B cell (primary cell): ENCODE results near the gene ERBB2. TPM values are rescaled to one million over a fixed set of nuclear protein-coding genes. Genes with fewer than 3 reads are reported as not detected.

Source experiments
- ATAC-seq: fragments of 200-7000 bp; cut with Tn5 transposase; one replicate; pipeline ENCODE4 v1.10.0; 2021; ENCODE audit warnings: low read depth, mild to moderate bottlenecking, moderate number of reproducible peaks, moderate library complexity
- CTCF ChIA-PET: fragments of 350-600 bp; sonication (Branson Sonifier 250); formaldehyde crosslinking; loops from one replicate; lab custom pipeline; 2021; ENCODE audit warnings: antibody characterized with exemption, inconsistent platforms; lab: Charles Lee
- POLR2A ChIA-PET: fragments of 350-600 bp; sonication (Branson Sonifier 250); formaldehyde crosslinking; loops from one replicate; lab custom pipeline; 2021; ENCODE audit warnings: antibody characterized with exemption; lab: Charles Lee
- DNase-seq: peaks from one replicate; pipeline ENCODE4 v3.0.0; 2013
- H2AFZ ChIP-seq: 2 replicates; pipeline ENCODE4 v1.6.1; 2012; ENCODE audit warnings: mild to moderate bottlenecking, low read depth, low read length; ENCODE audit not compliant: insufficient read depth, poor library complexity, severe bottlenecking
- H3K27ac ChIP-seq, 2 donors: 1 replicate in 1 of 2; 2 replicates in 1 of 2; pipeline ENCODE4 v1.5.1; 2012 to 2013; ENCODE audit warnings: low read length in 2 of 2, mild to moderate bottlenecking in 2 of 2, moderate library complexity in 1 of 2
- H3K27me3 ChIP-seq, 4 experiments: fragments of 200-600 bp in 1 of 4; sonication (generic) in 1 of 4; replicated peaks in 1 of 4; 1 replicate in 2 of 4; 2 replicates in 2 of 4; pipeline versions ENCODE4 v1.6.1 to v1.7.0; 2013 to 2016; ENCODE audit warnings: low read length in 3 of 4, mild to moderate bottlenecking in 2 of 4, mixed read lengths in 1 of 4, moderate library complexity in 1 of 4; ENCODE audit not compliant: insufficient read depth in 4 of 4, control insufficient read depth in 3 of 4; ENCODE audit errors: control extremely low read depth in 1 of 4
- H3K36me3 ChIP-seq, 2 experiments: replicated peaks in 1 of 2; 1 replicate in 1 of 2; 2 replicates in 1 of 2; pipeline versions ENCODE4 v1.6.1 to v1.7.1; 2013; ENCODE audit warnings: low read length in 1 of 2; ENCODE audit not compliant: insufficient read depth in 2 of 2, control insufficient read depth in 1 of 2; ENCODE audit errors: control extremely low read depth in 1 of 2, extremely low read depth in 1 of 2
- H3K4me1 ChIP-seq, 2 donors: fragments of 200-600 bp in 1 of 2; sonication (generic) in 1 of 2; 1 replicate in 1 of 2; 2 replicates in 1 of 2; pipeline versions ENCODE4 v1.5.1 to v1.6.1; 2013 to 2017; ENCODE audit warnings: low read length in 2 of 2; ENCODE audit not compliant: control insufficient read depth in 2 of 2, insufficient read depth in 2 of 2
- H3K4me2 ChIP-seq: replicated peaks from 2 replicates; pipeline ENCODE3; 2012; ENCODE audit warnings: mild to moderate bottlenecking, low read depth, low read length; ENCODE audit not compliant: poor library complexity, severe bottlenecking
- H3K4me3 ChIP-seq, 5 experiments: fragments of 200-600 bp in 1 of 5; sonication (generic) in 1 of 5; 1 replicate in 3 of 5; 2 replicates in 2 of 5; pipeline versions ENCODE4 v1.5.1 to v1.7.0; 2011 to 2016; ENCODE audit warnings: low read length in 4 of 5, mild to moderate bottlenecking in 4 of 5, low read depth in 2 of 5, control low read depth in 1 of 5, moderate library complexity in 1 of 5; ENCODE audit not compliant: insufficient read depth in 1 of 5; ENCODE audit errors: control extremely low read depth in 1 of 5, extremely low read depth in 1 of 5
- H3K79me2 ChIP-seq: fragments of 200-600 bp; sonication (generic); one replicate; pipeline ENCODE4 v1.6.0; 2016; ENCODE audit warnings: low read length; ENCODE audit not compliant: control insufficient read depth, insufficient read depth
- H3K9ac ChIP-seq: fragments of 200-600 bp; sonication (generic); 2 replicates; pipeline ENCODE4 v1.6.1; 2017; ENCODE audit warnings: mild to moderate bottlenecking, low read length, moderate library complexity
- H3K9me3 ChIP-seq, 3 donors: one replicate each; pipeline versions ENCODE4 v1.6.1 to v1.7.1; 2013; ENCODE audit warnings: low read length in 2 of 3; ENCODE audit not compliant: control insufficient read depth in 2 of 3, insufficient read depth in 1 of 3; ENCODE audit errors: control extremely low read depth in 1 of 3
- H4K20me1 ChIP-seq: 2 replicates; pipeline ENCODE4 v1.6.0; 2012; ENCODE audit warnings: mild to moderate bottlenecking, low read length; ENCODE audit not compliant: insufficient read depth, control insufficient read depth, poor library complexity, severe bottlenecking
- H3K27ac Mint-ChIP-seq: one replicate; pipeline ENCODE4 v1.8.0; 2021; ENCODE audit warnings: mixed read lengths
- H3K27me3 Mint-ChIP-seq: one replicate; pipeline ENCODE4 v1.8.0; 2021; ENCODE audit warnings: mixed read lengths
- H3K4me1 Mint-ChIP-seq: one replicate; pipeline ENCODE4 v1.8.0; 2021; ENCODE audit warnings: mixed read lengths
- H3K4me3 Mint-ChIP-seq: one replicate; pipeline ENCODE4 v1.8.0; 2021; ENCODE audit warnings: mixed read lengths
- H3K9me3 Mint-ChIP-seq: one replicate; pipeline ENCODE4 v1.8.0; 2022; ENCODE audit warnings: mixed read lengths; ENCODE audit not compliant: insufficient read depth
- CTCF ChIP-seq: fragments of 200-600 bp; IDR thresholded peaks from one replicate; pipeline ENCODE4 v1.8.0; 2022; ENCODE audit warnings: antibody characterized with exemption, mild to moderate bottlenecking
- EZH2 ChIP-seq: IDR thresholded peaks from 2 replicates; pipeline ENCODE4 v1.6.1; 2012; ENCODE audit warnings: borderline replicate concordance, low read depth, mild to moderate bottlenecking, moderate library complexity, low read length; ENCODE audit not compliant: insufficient read depth, poor library complexity, severe bottlenecking
- WGBS: methylation state at CpG from one replicate; pipeline ENCODE4 v1.1.5; 2013; ENCODE audit warnings: missing lambda C conversion rate; ENCODE audit not compliant: insufficient coverage; 5-methylcytosine and 5-hydroxymethylcytosine counted together
- intact Hi-C: fragments of 100-400 bp; cut with micrococcal nuclease; formaldehyde crosslinking; loops from one replicate; pipeline ENCODE4 v1.10.0; 2022
- polyA plus RNA-seq: library from polyadenylated mRNA; depleted of rRNA; stranded (reverse); fragments of >200 nt; gene quantifications from 2 replicates; pipeline ENCODE4 v1.2.3, GENCODE V29; 2012
- total RNA-seq, 2 donors: library from RNA; stranded (reverse); fragments of 120-200 nt in 1 of 2; gene quantifications; 1 replicate in 1 of 2; 2 replicates in 1 of 2; pipeline versions ENCODE4 v1.2.3 to v1.2.4, GENCODE V29; 2013 to 2022

Gene ERBB2
- total and polyA plus RNA-seq, 2 donors (not counting 1 experiment from before 2014, with no cell fraction given) = 3.2 to 8.4 TPM

- ChIA-PET CTCF (interaction anchor here (0.8 to 8.7 kb wide), 6 partner anchors 10 to 44 kb away, joined by 3 to 109 read pairs (median 6); no protein-coding TSS in a partner anchor), POLR2A (interaction anchor here (1.1 to 2.0 kb wide), 2 partner anchors 10 to 12 kb away, joined by 3 to 7 read pairs; no protein-coding TSS in a partner anchor)
- H3K4me3 Mint-ChIP-seq = peak overlapping the region; percentile 13
- H3K9me3 ChIP-seq = peaks cover 0 to 2% (median 0%) of the 10 kb centered on the region in 3 donors
- 80% methylated on average over 17 of the region's 17 CpGs for WGBS
- intact Hi-C loops = loop anchor here (5.0 kb wide), 1 partner anchor 202 kb away; the partner anchor contains the start of gene ZPBP2
- no peaks in the 10 kb centered on the region for H4K20me1 ChIP-seq
- H3K9ac ChIP-seq = no peak overlapping the region
- peaks cover 7% of the 10 kb centered on the region for H3K79me2 ChIP-seq
- DNase-seq = no peak
- no peak overlapping the region for H2AFZ ChIP-seq
- peaks cover 28 to 39% of the 10 kb centered on the region in 2 donors for H3K4me1 ChIP-seq
- peak; percentile 18 for ATAC-seq
- H3K4me2 ChIP-seq = no peak overlapping the region
- no peaks in the 10 kb centered on the region for H3K9me3 Mint-ChIP-seq
- H3K27ac Mint-ChIP-seq = no peak overlapping the region
- no peak overlapping the region for H3K27ac ChIP-seq
- no peak for TF ChIP-seq EZH2
- peaks cover 0 to 20% of the 10 kb centered on the region in 2 experiments for H3K36me3 ChIP-seq
- peaks cover 26% of the 10 kb centered on the region for H3K4me1 Mint-ChIP-seq
- peaks cover 0 to 28% (median 7%) of the 10 kb centered on the region in 4 experiments for H3K27me3 ChIP-seq
- H3K27me3 Mint-ChIP-seq = peaks cover 23% of the 10 kb centered on the region
- H3K4me3 ChIP-seq = no peak overlapping the region
Observed at GRCh38 chr17:39665642-39666224, 34.1 kb upstream of the ERBB2 start.

GRCh38 chr17:39666231-39666600 lies 33.6 kb upstream of the ERBB2 start:
- Histone ChIP-seq H3K9ac (no peak overlapping the region), H3K36me3 (peaks cover 0 to 15% of the 10 kb centered on the region in 2 experiments), H3K79me2 (peaks cover 7% of the 10 kb centered on the region), H4K20me1 (no peaks in the 10 kb centered on the region), H3K27ac (no peak overlapping the region), H3K9me3 (peaks cover 0 to 2% (median 0%) of the 10 kb centered on the region in 3 donors), H3K4me3 (no peak overlapping the region), H3K4me1 (peaks cover 27 to 34% of the 10 kb centered on the region in 2 donors), H2AFZ (no peak overlapping the region), H3K27me3 (peaks cover 0 to 32% (median 7%) of the 10 kb centered on the region in 4 experiments), H3K4me2 (no peak overlapping the region)
- no peak overlapping the region for H3K27ac Mint-ChIP-seq
- ChIA-PET CTCF (interaction anchor here (0.6 to 8.7 kb wide), 9 partner anchors 10 to 292 kb away, joined by 3 to 109 read pairs (median 3); partner anchors contain the start of gene MIEN1), POLR2A (interaction anchor here (1.1 to 2.0 kb wide), 2 partner anchors 10 to 12 kb away, joined by 3 to 7 read pairs; no protein-coding TSS in a partner anchor)
- no peak for TF ChIP-seq EZH2
- no peak for TF ChIP-seq CTCF
- ATAC-seq (no peak), DNase-seq (no peak)
- no peaks in the 10 kb centered on the region for H3K9me3 Mint-ChIP-seq
- WGBS = 72% methylated on average over 2 of the region's 2 CpGs
- peaks cover 24% of the 10 kb centered on the region for H3K4me1 Mint-ChIP-seq
- peaks cover 23% of the 10 kb centered on the region for H3K27me3 Mint-ChIP-seq
- peak overlapping the region; percentile 13 for H3K4me3 Mint-ChIP-seq
- intact Hi-C loops = loop anchor here (5.0 kb wide), 1 partner anchor 201 kb away; the partner anchor contains the start of gene ZPBP2
